Activated naive CD8-positive, alpha-beta T cell (primary cell): ENCODE data around the gene MACIR.

Experiments used
- H3K27ac Mint-ChIP-seq: one replicate; pipeline ENCODE4 v1.8.0; 2021; ENCODE audit warnings: mixed read lengths
- H3K27me3 Mint-ChIP-seq: one replicate; pipeline ENCODE4 v1.8.0; 2021; ENCODE audit warnings: mixed read lengths
- H3K36me3 Mint-ChIP-seq: one replicate; pipeline ENCODE4 v1.8.0; 2021; ENCODE audit warnings: mixed read lengths
- H3K4me1 Mint-ChIP-seq: one replicate; pipeline ENCODE4 v1.8.0; 2021; ENCODE audit warnings: low read depth, mixed read lengths
- H3K4me3 Mint-ChIP-seq: one replicate; pipeline ENCODE4 v1.8.0; 2021; ENCODE audit warnings: mild to moderate bottlenecking, mixed read lengths
- H3K9me3 Mint-ChIP-seq: one replicate; pipeline ENCODE4 v1.8.0; 2021; ENCODE audit warnings: low read depth, mixed read lengths

Gene MACIR

DNA sequence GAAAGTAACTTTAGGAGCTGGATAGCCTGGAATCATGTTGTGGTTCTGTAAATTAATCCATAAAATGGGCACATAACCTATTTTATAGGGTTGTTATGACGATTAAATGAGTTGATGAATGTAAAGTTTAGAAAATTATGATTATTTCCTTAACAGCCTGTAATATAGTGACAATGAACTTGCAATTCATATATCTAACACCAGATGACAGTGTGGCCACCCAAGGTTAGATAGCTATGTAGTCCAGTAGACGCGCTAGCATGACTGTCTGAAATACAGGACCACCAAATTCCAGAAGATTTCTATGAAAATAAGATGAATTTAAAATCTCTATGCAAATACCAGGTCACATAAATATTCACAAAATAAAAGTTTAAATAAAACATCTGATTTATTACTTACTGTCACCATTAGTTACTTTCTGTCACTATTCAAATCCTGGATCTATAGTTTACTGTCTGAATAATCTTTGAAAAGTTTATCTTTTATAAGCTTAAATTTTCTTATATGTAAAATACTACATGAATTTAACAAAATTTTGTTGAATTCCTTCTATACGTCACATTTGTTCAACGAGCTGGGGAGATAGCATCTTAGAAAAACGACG is 26.1 kb upstream of the MACIR start:
- Mint-ChIP-seq H3K4me1 (no peaks in the 10 kb centered on the region), H3K36me3 (no peaks in the 10 kb centered on the region), H3K27ac (no peak overlapping the region), H3K9me3 (no peaks in the 10 kb centered on the region), H3K27me3 (peaks cover 5% of the 10 kb centered on the region), H3K4me3 (no peak overlapping the region)

DNA sequence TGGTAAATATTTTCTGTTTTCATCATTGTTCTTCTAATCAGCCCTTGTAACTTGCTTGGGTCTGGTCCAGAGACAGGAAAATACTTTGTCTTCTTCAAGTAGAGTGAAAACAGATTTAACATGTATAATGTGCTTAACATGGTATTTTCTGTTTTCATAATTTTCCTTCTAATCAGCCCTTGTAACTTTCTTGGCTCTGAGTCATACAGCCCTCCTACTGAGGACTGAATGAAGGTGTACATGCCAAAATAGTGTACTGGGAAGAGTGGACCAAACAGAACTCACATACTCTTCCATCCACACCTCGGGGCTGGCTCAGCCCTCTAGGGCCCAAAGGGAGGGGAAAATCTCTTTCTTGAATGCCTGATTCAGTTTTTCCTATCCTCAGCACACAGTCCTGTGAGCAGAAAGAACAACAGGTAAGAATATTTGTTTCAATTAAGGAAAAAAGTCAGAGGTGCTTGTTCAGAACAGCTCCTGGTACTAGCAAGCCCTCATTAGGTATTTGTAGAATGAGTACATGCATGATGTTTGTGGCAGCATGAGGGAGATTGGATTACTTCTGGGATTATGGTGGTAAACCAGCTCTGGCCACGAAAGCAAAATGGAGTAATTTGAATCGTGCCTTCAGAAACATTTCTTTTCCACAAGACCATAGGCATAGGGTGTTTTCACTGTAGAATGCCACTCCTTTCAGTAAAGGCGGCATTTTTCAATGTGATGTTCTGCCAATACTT is 24.2 kb upstream of the MACIR start:
- no peak overlapping the region for H3K4me3 Mint-ChIP-seq
- no peaks in the 10 kb centered on the region for H3K36me3 Mint-ChIP-seq
- H3K27me3 Mint-ChIP-seq: peaks cover 2% of the 10 kb centered on the region
- H3K27ac Mint-ChIP-seq: no peak overlapping the region
- peaks cover 6% of the 10 kb centered on the region for H3K9me3 Mint-ChIP-seq
- no peaks in the 10 kb centered on the region for H3K4me1 Mint-ChIP-seq

- H3K9me3 Mint-ChIP-seq: peaks cover 11% of the 10 kb centered on the region
- H3K4me3 Mint-ChIP-seq: no peak overlapping the region
- H3K4me1 Mint-ChIP-seq: no peaks in the 10 kb centered on the region
- no peak overlapping the region for H3K27ac Mint-ChIP-seq
- H3K36me3 Mint-ChIP-seq: no peaks in the 10 kb centered on the region
- peaks cover 2% of the 10 kb centered on the region for H3K27me3 Mint-ChIP-seq
These were observed 22.7 kb upstream of the MACIR start for GRCh38 chr5:103235891-103236290.

DNA sequence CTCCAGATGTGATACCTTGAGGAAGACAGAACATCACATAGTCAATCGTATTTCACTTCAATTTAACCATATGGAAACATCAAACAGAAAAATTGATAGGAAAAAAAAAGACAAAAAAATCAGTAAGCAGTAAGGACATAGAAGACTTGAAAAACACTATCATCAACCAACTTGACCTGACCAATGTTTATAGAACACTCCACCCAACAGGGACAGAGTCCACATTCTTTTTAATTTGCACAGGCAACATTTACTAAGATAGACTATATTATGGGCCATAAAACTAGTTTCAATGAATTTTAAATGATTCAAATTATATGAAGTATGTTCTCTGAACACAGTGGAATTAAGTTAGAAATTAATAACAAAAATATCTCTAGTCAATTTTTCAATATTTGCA is 20.8 kb upstream of the MACIR start:
- H3K36me3 Mint-ChIP-seq: no peaks in the 10 kb centered on the region
- H3K4me3 Mint-ChIP-seq: no peak overlapping the region
- H3K27me3 Mint-ChIP-seq: peaks cover 4% of the 10 kb centered on the region
- peaks cover 11% of the 10 kb centered on the region for H3K9me3 Mint-ChIP-seq
- H3K4me1 Mint-ChIP-seq: no peaks in the 10 kb centered on the region
- H3K27ac Mint-ChIP-seq: no peak overlapping the region

DNA sequence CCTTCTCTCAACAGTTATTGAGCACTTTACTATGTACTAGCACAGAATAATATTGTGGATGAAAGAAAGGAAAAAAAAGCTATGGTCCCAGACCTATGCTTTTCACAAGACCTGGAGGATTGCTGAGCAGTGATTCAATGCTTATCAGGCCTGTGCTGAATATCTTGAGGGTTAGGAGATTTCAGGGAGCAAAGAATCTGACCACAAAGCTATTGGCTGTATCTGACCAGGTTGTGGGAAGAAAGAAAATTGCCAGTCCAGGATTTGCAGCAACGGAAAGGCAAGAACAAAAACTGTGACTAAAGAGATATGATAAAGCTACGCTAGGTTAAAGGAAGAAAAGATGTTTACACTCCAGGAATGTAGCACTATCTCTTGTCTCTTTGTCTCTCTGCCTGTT is 14.9 kb upstream of the MACIR start:
- Mint-ChIP-seq H3K9me3 (peaks cover 11% of the 10 kb centered on the region), H3K27ac (no peak overlapping the region), H3K4me1 (peaks cover 15% of the 10 kb centered on the region), H3K27me3 (peaks cover 15% of the 10 kb centered on the region), H3K4me3 (no peak overlapping the region), H3K36me3 (no peaks in the 10 kb centered on the region)

DNA sequence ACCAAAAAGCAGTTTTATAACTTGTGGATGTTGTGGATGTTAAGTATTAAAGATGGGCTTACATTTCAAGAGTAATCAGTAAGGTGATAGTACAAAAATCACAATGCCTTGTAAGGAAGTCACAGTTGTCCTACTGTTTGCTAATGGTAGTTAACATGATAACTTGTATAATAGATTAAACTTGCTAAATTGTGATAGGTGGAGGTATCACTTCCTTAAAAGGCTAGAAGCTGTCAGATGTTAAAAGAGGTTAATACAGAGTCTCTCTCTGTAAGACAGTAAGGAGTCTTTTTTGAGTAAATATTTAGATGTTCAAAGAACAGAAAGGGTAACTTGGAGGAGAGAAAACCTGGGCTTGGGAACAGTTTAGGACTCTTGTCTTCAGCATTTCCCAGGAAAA is 14.2 kb upstream of the MACIR start:
- Mint-ChIP-seq H3K27ac (no peak overlapping the region), H3K4me3 (no peak overlapping the region), H3K36me3 (no peaks in the 10 kb centered on the region), H3K27me3 (peaks cover 14% of the 10 kb centered on the region), H3K9me3 (peaks cover 6% of the 10 kb centered on the region), H3K4me1 (peaks cover 15% of the 10 kb centered on the region)

DNA sequence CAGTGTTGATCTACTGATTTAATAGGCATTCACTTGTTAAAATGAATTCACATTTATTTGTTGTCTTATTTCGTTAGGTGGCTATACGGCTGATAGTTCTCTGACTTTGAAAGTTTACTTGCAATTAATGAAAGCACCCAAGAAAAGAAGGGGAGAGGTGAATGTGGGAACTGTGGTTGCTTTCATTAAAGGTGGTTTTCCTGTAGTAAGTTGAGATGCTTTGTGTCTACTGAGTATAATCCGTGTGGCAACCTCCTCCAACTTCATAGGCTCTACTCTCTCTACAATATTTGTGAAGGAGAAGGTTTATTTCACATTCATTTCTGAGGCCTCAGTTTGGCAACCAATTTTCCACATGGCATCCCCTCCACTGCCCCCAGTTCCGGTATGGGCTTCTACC is 12.8 kb upstream of the MACIR start:
- no peaks in the 10 kb centered on the region for H3K36me3 Mint-ChIP-seq
- peak overlapping the region; percentile 1 for H3K4me3 Mint-ChIP-seq
- H3K4me1 Mint-ChIP-seq: peaks cover 15% of the 10 kb centered on the region
- H3K27me3 Mint-ChIP-seq: peaks cover 20% of the 10 kb centered on the region
- no peak overlapping the region for H3K27ac Mint-ChIP-seq
- H3K9me3 Mint-ChIP-seq: no peaks in the 10 kb centered on the region

DNA sequence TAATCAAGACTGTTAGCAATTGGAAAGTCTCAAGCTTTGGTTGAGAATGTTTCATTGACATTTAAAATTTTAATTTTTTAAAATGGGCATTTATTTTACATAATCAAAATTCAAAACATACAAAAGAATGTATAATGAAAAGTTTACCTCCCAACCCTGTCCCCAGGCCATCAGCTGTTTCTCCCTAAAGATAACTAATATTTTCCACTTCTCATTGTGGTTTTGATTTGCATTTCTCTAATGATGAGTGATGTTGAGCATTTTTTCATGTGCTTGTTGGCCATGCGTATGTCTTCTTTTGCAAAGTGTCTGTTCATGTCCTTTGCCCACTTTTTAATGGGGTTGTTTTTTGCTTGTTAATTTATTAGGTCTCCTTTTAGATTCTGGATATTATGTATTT is 11.4 kb upstream of the MACIR start:
- H3K27ac Mint-ChIP-seq: no peak overlapping the region
- peaks cover 25% of the 10 kb centered on the region for H3K27me3 Mint-ChIP-seq
- no peaks in the 10 kb centered on the region for H3K36me3 Mint-ChIP-seq
- H3K4me1 Mint-ChIP-seq: peaks cover 15% of the 10 kb centered on the region
- no peak overlapping the region for H3K4me3 Mint-ChIP-seq
- H3K9me3 Mint-ChIP-seq: no peaks in the 10 kb centered on the region

GRCh38 chr5:103249068-103249467 is 9.5 kb upstream of the MACIR start:
- Mint-ChIP-seq H3K4me3 (no peak overlapping the region), H3K4me1 (peaks cover 15% of the 10 kb centered on the region), H3K36me3 (no peaks in the 10 kb centered on the region), H3K27me3 (peaks cover 30% of the 10 kb centered on the region), H3K9me3 (no peaks in the 10 kb centered on the region), H3K27ac (no peak overlapping the region)

- no peaks in the 10 kb centered on the region for H3K36me3 Mint-ChIP-seq
- H3K4me1 Mint-ChIP-seq: peaks cover 7% of the 10 kb centered on the region
- no peak overlapping the region for H3K27ac Mint-ChIP-seq
- H3K9me3 Mint-ChIP-seq: no peaks in the 10 kb centered on the region
- H3K4me3 Mint-ChIP-seq: no peak overlapping the region
- peaks cover 18% of the 10 kb centered on the region for H3K27me3 Mint-ChIP-seq
These were observed 3.6 kb upstream of the MACIR start for GRCh38 chr5:103254921-103255320.

GRCh38 chr5:103255691-103256090 is 2.9 kb upstream of the MACIR start:
- no peak overlapping the region for H3K27ac Mint-ChIP-seq
- H3K27me3 Mint-ChIP-seq: peaks cover 16% of the 10 kb centered on the region
- no peaks in the 10 kb centered on the region for H3K36me3 Mint-ChIP-seq
- H3K9me3 Mint-ChIP-seq: no peaks in the 10 kb centered on the region
- no peak overlapping the region for H3K4me3 Mint-ChIP-seq
- peaks cover 12% of the 10 kb centered on the region for H3K4me1 Mint-ChIP-seq

DNA sequence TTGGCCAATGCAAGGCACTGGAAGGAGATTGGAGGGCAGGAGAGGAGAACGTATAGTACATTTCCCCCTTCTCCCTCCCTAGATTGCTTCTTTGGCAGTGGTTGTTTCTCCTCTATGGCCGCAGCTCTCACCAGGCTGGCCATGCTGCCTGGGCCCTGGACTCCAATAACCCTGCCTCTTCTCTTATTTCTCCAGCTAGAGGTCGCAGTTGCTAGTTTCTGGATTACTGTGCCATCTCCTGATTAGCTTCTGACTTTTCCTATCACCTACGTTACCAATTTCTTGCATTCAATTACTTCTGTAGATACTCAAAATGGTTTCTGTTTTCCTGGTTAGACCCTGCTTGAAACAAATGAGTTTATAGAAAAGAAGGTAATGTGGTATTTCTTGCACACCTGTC is 2.4 kb upstream of the MACIR start:
- Mint-ChIP-seq H3K4me3 (no peak overlapping the region), H3K27ac (no peak overlapping the region), H3K36me3 (no peaks in the 10 kb centered on the region), H3K27me3 (peaks cover 14% of the 10 kb centered on the region), H3K4me1 (peaks cover 16% of the 10 kb centered on the region), H3K9me3 (no peaks in the 10 kb centered on the region)

- H3K4me1 Mint-ChIP-seq: peaks cover 22% of the 10 kb centered on the region
- no peaks in the 10 kb centered on the region for H3K36me3 Mint-ChIP-seq
- H3K27me3 Mint-ChIP-seq: peaks cover 3% of the 10 kb centered on the region
- H3K4me3 Mint-ChIP-seq: peak overlapping the region; percentile 89
- no peaks in the 10 kb centered on the region for H3K9me3 Mint-ChIP-seq
- H3K27ac Mint-ChIP-seq: peak overlapping the region; percentile 87
These were observed 568 bp downstream of the MACIR start for GRCh38 chr5:103258957-103259704.

DNA sequence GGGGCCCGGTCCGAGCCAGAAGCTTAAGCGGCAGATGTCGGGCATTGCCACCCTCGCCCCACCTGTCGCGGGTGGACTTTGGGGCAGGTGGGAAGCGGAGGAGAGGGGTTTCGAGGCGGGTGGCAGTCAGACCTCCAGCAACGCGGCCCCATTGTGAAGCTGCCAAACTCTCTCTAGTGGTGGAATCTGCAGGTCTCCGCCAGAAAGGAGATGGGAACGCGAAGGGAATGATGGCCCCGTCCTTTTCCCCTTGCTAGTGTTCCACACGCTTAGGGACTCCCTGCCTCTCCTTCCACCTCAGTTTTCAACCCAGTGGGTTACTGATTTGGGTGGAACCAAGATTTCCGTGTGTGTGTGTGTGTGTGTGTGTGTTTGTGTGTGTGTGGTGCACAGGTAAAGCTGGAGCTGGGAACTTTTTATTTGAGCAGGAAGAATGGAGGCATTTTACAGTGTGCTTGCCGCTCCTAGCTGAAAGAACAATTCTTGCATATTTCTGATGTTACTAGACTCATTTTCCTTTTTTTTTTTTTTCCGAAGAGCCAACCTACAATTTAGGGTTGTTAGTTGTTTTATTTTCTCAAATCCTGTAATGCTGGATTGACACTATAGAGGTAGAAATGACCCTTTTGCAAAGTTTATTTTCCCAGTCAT is 1.3 kb downstream of the MACIR start:
- H3K27me3 Mint-ChIP-seq: peaks cover 2% of the 10 kb centered on the region
- H3K27ac Mint-ChIP-seq: peak overlapping the region; percentile 87
- peak overlapping the region; percentile 89 for H3K4me3 Mint-ChIP-seq
- H3K4me1 Mint-ChIP-seq: peaks cover 22% of the 10 kb centered on the region
- no peaks in the 10 kb centered on the region for H3K9me3 Mint-ChIP-seq
- H3K36me3 Mint-ChIP-seq: no peaks in the 10 kb centered on the region

- Mint-ChIP-seq H3K27ac (no peak overlapping the region), H3K27me3 (no peaks in the 10 kb centered on the region), H3K4me3 (peak overlapping the region; percentile 44), H3K9me3 (no peaks in the 10 kb centered on the region), H3K36me3 (no peaks in the 10 kb centered on the region), H3K4me1 (peaks cover 22% of the 10 kb centered on the region)
These were observed 2.4 kb downstream of the MACIR start for GRCh38 chr5:103260951-103261350.
